ENCODE measurements around the gene LRRC18.
A peak's percentile ranks its signal among the peaks of the same experiment; 100 is the strongest.

LRRC18 gene

DNA sequence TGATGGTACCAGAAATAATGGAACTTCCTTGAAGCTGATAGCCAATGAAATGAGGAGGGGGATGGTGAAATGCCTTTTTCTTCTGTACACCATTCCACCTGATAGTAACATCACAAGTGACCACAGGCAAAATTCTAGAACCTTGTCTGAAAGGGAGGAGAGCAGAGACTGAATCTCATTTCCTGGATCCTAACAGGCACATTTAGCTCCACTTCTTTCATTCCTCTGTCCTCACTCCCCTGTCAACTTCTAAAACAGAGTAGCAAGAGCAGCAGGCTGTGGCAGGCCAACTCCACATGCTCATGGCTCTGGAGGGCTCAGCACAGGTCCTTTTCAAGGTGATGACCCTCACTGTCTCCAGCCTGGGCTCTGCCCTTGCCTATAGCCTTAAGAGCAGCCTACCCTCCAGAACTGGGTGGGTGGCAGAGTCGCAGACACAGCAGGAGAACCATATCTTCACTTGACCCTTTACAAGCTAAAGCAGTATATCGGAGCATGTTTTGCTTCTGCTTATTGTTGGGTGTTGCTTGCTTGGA is at the start of gene LRRC18:
Gene LRRC18 (minus strand): TSS at position 51 of the 536 bp plus-strand sequence. CDS start 25,685 bp downstream, outside the sequence.
- no peak for DNase-seq
- intact Hi-C loops (cut with DNase I): no loop called here

DNA sequence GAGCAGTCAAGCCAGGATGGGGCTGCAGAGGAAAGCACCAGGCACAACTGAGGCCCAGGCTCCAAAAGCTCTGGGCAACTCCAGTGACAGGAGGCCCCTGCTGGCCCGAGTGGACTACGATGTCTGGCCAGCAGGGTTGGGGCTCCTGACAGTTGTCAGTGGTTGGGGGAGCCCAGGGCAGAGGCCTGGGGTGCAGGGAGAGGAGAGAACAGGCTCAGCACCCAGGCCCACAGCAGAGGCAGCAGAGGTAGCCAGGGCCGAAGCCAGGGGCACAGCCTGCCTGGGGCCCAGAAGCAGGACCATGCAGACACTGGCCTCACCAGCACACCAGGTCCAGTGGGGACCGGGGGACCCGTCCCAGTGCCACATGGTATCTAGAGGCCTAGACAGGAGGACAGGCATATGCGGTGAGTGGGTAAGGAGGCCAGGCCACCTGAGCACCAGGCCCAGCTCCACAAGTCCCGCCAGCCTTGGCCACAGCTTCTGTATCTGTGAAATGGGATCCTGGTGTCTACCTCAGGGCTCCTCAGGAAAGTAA is 46.0 kb upstream of the LRRC18 start:
- DNase-seq: no peak
- intact Hi-C loops (cut with DNase I): loop anchor here (10.0 kb wide), 1 partner anchor 129 kb away; the partner anchor contains the start of gene VSTM4

DNA sequence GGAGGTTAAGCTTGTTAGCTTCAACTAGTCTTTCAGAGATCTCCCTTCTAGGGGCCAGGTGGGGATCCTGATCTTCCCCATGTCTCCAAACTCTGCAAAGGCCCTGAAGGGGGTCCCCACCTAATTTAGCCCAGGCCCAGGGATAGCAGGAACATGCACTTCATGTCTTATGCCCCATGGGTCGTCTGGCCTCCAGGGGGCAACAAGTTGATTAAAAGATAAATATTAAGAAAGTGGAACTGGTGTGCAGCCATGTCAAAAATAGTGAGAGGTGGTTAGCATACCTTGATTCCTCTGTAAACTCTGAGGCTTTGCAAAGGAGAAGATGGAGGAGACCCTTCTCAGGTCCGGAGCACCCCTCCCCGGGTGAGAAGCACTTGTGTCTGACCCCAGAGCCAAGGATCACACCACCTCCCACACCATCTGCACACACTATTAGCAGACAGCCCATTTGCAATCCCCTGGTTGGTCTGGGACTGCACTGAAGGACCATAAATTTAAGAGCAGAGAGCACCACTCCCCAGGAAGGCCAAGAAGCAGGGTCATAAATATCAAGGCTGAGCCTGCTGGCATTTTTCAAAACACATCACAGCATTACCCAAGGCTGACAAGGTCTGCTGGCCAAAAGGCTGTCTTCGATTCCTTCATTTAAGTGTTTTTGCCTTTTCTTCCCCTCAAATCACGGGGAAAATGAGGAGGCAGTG is 44.2 kb upstream of the LRRC18 start:
- no peak for DNase-seq
- intact Hi-C loops (cut with DNase I): loop anchor here (10.0 kb wide), 1 partner anchor 131 kb away; the partner anchor contains the start of gene VSTM4

DNA sequence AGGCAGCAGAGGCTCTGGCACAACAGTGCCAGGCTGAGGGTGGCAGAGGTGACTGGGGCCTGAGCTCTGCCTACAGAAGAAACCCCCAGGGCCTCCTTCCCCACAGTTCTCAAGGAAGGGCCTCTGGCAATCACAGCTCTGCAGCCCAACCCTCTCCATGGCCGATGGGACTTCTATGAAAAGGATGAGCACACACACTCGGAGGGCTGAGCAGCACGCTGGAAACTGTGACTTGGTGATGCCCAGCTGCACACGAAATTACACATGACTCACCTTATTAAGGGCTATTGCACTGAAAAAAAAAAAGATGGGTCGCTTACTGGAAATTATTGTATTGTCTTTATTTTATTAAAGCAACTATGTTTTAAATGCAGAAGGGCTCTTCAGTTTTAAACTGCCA is 42.9 kb upstream of the LRRC18 start:
- intact Hi-C loops (cut with DNase I): loop anchor here (10.0 kb wide), 1 partner anchor 132 kb away; the partner anchor contains the start of gene VSTM4
- no peak for DNase-seq

DNA sequence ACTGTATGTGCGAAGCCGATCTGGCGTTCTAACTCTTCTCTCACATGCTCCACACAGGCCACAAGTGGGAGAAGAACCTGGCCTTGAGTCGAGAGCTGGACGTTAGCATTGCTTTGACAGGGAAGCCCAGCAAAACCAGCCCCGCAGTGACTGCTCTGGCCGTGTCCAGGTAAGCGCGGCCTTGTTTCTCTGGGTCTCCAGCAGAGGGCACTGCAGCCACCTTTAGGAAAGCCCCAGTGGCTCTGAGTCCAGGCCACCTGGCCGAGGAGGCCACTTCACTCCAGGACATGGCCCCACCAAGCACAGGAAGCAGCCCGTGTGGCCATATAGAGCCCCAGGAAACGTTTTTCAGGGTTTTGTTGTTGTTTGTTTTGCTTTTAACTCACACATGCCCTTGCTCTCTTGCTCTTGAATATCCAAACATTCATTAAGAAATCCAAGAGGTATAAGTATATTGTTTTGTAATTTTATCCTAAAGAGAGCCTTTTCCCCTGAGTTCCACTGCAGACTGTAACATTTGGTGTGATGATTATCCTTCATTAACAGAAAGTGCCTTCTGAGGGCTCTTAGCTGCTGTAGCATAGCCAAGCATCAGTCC is 41.8 kb upstream of the LRRC18 start:
- DNase-seq: peak in 5 of 10 donors; percentile 48 to 91 (median 62)
- intact Hi-C loops (cut with DNase I): loop anchor here (1.0 to 10.0 kb wide), 2 partner anchors 133 to 180 kb away; partner anchors contain the start of gene VSTM4

DNA sequence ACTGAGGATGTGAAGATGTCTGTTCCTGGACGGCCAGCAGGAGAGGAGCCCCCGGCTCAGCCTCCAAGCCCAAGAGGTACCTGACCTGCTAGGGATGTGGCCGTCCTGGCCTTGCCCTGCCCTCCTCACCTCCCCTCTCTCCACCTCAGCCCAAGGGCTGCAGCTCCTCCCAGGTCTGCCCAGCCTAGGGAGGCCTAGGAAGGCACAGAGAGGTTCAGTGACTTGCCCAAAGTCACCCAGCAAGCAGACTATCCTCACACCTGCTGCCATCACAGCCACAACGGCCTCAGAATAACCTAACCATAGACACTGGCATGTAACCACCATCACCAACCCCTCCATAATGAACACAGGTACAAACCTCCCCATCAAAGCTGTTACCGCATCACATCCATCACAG is 38.7 kb upstream of the LRRC18 start:
- intact Hi-C loops (cut with DNase I): loop anchor here (10.0 kb wide), 1 partner anchor 536 kb away; no protein-coding TSS in a partner anchor
- DNase-seq: no peak

DNA sequence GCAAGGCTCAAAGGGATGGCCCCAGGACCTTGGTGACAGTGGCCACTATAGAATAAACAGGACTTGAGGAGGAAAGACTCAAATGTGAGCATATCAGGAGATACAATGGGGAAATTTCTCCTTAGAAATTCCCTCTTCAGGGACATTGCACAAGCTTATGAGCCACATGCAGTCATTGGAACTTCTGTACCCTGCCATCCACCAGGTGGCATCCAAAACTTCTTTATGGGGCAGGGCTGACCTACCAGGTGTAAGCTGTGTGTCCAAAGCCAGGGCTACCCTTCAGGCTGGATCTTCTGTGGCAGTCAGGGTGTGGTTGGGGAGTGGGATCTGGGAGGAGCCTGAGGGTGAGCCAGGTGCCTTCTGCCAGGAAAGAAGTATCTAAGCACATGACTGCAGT is 36.6 kb upstream of the LRRC18 start:
- DNase-seq: peak in 1 of 10 donors; percentile 26
- intact Hi-C loops (cut with DNase I): loop anchor here (10.0 kb wide), 1 partner anchor 539 kb away; no protein-coding TSS in a partner anchor

DNA sequence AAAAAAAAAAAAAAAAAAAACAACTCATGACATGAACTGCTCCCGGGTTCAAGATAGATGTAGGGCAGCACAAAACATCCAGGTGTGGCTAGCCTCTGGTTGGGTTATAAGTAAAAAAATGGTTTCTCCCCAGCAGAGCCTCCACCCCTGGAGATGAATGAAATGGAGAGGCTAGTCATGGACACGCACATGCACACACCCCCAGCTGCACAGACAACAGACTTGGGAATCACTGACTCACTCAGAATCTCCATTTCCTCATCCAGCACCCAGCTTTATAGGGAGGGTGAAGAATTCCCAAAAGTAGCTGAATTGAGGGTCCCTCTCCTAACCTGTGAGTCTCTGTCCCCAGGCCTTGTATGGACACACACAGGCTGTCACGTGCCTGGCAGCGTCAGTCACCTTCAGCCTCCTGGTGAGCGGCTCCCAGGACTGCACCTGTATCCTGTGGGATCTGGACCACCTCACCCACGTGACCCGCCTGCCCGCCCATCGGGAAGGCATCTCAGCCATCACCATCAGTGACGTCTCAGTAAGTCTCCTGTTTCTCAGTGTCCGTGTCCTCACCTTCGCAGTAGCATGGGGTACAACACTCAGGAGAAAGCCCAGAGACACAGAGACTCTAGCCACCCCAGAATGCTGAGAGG is 35.0 kb upstream of the LRRC18 start:
- DNase-seq: no peak
- intact Hi-C loops (cut with DNase I): loop anchor here (10.0 kb wide), 1 partner anchor 540 kb away; no protein-coding TSS in a partner anchor

DNA sequence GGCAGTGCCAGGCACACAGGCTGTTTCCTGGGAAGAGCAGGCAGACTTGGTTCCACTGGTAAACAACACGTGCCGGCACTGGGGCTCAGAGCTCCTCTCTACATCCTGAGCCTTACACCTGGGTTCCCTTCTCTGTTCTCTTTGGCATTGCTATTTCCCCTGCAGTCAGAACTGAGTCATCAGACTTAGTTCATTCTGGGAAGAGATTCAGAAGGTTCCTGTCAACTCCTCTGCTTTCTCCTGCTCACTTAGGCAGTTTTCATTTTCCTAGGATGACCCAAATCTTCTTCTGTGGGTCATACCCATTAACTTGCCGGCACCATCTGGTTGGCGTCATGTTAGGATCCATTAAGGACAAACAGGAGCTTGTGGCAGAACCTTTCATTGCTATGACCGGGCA is 33.4 kb upstream of the LRRC18 start:
- intact Hi-C loops (cut with DNase I): loop anchor here (10.0 kb wide), 1 partner anchor 542 kb away; no protein-coding TSS in a partner anchor
- no peak for DNase-seq

DNA sequence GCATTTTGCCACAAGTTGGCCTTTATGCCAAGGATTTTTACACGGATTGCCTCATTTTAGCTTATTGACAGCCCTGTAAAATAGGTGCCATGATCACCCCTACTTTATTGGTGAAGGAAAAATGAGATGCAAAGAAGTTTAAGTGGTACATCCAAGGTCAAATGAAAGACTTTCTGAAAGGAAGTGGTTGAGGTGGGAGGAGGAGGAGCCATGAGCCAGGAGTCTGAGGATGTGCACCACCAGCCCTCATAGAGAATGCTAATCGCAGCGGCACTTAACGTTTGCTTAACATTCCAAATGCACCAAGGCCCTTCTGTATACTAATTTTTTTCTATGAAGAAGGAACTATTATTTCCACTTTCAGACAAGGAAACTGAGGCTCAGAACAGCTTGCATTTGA is 31.0 kb upstream of the LRRC18 start:
- intact Hi-C loops (cut with DNase I): loop anchor here (10.0 kb wide), 1 partner anchor 544 kb away; no protein-coding TSS in a partner anchor
- no peak for DNase-seq

DNA sequence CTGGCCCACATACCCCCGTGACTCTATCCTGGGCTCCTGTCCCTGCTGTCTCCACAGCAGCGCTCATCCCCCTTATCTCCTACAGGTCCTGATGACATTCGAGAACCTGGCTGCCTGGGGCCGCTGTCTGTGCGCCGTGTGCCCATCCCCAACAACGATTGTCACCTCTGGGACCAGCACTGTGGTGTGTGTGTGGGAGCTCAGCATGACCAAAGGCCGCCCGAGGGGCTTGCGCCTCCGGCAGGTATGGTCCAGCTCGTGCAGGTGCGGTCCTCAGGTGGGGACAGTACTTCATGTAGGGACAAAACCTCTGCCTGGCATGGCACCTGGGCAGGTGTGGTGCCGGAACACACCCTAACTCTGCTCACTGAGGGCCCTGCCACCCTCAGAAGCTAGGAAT is 30.4 kb upstream of the LRRC18 start:
- no peak for DNase-seq

DNA sequence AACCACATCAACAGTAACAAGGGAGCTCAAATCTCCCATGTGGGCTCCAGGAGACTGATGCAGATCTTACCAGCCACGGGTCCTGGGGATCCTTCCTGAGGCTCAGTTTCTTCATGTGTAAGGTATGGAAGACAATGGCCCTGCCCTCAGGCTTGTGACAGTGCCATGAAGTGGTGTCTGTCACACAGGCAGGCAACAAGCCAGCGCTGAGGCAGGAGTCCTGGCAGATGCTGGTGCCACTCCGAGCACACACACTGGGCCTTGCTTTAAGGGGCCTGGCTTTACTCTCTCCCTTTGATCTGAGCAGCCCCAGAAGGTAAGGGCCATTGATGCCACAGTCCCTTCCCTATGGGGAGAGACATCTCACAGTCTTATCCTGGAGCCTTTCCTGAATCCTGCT is 28.4 kb upstream of the LRRC18 start:
- DNase-seq: peak in 1 of 10 donors; percentile 36
- intact Hi-C loops (cut with DNase I): no loop called here

More for the DNA sequence above, 30.4 kb upstream of the LRRC18 start:
- intact Hi-C loops (cut with DNase I): loop anchor here (10.0 kb wide), 1 partner anchor 545 kb away; no protein-coding TSS in a partner anchor

DNA sequence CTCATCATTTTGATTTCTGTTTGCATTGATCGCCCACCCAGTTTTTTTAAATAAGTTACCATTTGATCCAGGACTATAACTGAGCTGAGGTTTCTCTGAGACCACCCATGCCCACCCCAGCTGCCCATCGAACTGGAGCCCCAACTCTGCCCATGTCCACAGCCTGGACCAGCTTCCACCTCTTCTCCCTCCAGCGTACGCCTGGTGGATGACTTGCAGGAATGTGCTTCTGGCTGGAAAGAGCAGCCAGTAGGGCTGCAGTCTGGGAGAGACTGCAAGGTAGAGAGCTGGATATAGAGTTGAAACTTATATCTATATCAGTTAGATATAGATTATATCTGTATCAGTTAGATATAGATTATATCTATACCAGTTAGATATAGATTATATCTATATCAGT is 25.8 kb upstream of the LRRC18 start:
- intact Hi-C loops (cut with DNase I): no loop called here
- DNase-seq: peak in 1 of 10 donors; percentile 68

DNA sequence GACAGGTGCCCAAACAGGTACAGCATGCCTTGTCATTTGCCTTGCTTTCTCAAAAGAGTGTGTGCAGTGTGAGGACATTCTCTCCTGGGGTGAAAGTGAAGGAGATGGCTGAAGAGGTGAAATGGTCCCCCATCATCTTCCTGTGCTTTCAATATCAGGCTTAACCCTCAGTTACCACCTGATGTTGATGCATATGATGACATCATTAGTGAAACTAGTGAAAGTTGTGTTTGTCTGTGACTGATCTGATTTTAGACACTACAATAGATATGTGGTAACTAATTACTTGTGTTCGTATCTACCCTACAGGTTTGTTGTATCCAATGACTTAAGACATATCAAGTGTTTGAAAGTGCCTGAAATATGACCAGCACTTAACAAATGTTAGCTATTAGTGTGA is 24.4 kb upstream of the LRRC18 start:
- no peak for DNase-seq
- intact Hi-C loops (cut with DNase I): no loop called here

DNA sequence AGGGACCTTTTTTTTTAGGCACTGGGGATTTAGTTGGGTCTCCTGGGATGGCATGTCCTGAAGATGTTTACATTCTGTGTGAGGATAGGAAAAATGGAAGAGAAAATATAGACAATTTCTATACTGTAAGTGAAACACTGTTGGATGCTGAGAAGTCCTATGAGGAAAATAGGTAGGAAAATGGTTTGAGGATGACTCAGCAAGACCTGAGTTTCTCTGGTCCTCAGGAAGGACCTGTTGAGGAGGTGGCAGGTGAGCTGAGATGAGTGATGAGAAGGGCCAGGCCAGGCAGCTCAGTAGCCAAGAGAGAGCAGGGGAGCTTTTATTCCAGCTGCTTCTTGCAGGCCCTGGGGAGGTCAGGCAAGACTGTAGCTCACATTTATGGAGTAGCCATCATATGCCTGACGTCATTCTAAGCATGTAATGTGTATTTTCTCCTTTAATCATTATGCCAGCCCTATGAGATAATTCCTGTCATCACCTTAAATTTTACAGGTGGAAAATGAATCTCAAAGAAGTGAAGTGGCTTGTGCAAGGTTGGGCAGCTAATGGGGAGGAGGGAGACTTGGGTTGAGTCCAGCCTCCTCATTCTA is 19.1 kb upstream of the LRRC18 start:
- no peak for DNase-seq
- intact Hi-C loops (cut with DNase I): no loop called here

DNA sequence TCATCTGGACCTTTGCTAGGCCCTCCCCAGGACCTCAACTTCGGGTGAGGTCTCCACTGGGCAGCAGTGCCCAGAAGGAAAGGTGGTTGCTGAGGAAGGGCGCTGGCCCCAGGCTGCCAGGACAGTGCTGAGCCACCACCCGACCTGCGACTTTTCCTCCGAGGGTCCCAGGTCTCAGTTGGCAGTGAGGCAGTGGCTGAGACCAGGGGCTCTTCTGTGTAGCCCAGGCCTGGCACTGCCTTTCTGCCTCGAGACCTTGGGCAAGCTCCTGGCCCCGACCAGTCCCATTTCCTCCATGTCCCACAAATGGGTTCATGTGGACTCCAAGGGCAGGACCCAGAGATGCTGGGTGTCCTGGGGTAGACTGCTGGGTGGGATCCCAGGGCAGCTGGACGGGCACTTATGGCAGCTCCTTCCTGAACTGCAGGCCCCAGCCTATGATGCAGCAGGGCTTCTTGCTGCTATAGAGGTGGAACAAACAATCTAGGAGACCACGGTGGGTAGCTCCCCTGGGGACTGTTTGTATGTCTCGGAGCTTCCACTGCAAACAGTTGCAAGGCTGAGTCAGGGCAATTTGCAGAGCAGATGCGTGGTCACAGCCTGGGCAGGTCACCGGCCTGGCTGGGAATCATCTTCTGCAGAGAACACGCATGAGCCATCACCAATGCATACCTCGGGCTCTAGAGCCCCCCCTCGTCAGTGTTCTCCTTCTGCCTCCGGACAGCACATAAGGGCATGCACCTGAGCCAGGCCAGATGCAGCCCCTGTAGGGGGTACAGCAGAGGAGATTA is 17.9 kb upstream of the LRRC18 start:
- DNase-seq: peak in 1 of 10 donors; percentile 82
- intact Hi-C loops (cut with DNase I): no loop called here

DNA sequence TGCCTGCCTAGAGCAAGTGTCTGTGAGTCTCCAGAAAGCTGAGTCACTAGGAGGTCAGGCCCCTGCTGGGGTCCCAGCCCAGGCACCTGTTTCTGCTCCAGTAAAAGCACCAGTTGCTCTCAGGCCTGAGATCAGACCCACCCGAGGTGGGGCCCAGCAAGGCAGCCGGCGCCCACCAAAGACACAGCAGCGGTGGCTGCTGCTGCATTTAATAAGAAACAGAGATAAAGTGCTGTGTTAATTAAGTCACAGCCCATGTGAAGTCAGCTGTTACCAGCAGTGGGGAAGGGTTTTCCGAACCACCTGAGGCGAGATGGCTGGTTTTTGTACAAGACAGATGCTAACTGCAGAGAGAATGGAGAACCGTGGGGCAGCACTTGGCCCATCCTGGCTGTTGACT is 12.1 kb upstream of the LRRC18 start:
- peak in 1 of 10 donors; percentile 53 for DNase-seq

DNA sequence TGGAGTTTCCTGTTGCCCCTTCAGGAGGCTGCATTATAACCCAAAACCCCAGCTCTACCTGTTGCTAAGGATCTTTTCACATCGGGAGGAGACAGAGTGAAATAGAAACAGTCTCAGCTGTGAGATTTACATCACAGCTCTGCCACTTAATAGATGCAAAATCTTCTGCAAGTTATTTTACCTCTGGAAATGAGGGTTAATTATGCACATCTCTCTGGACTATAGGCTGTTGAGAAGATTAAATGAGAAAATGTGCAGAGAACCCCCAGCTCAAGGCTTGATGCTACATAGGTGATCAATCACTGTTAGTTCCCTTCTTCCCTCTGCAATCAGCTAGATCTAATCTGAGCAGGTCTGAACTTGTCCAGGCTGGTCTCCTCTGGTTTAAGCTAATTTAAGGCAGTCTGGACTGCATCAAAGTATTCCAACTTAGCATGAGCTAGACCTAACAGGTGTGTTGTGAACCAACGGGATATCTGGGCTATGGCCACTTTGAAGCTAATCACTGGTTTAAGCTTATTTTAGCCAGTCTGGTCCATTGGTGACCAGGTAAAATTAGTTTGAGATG is 8.9 kb upstream of the LRRC18 start:
- intact Hi-C loops (cut with DNase I): no loop called here
- DNase-seq: no peak

More for the DNA sequence above, 12.1 kb upstream of the LRRC18 start:
- intact Hi-C loops (cut with DNase I): no loop called here

Measured in posterior cingulate gyrus (tissue), 11 donors.